Lower leg skin (tissue), 4 donors: ENCODE data around the gene TTF2. TPM values are rescaled to one million over a fixed set of nuclear protein-coding genes. Genes with fewer than 3 reads are reported as not detected.

Experiments used
- DNase-seq, 2 donors: peaks; one replicate each; pipeline ENCODE4 v3.0.0-alpha.2; 2019; ENCODE audit warnings: low spot score in 2 of 2
- H3K4me3 ChIP-seq: fragments of 200-600 bp; sonication (generic); 2 replicates; pipeline ENCODE4 v1.5.1; 2017; ENCODE audit warnings: mild to moderate bottlenecking, low read depth; ENCODE audit not compliant: poor library complexity, severe bottlenecking
- CTCF ChIP-seq, 3 donors: fragments of 450-650 bp; IDR thresholded peaks; one replicate each; pipeline ENCODE4 v1.5.1; 2016; ENCODE audit warnings: antibody characterized with exemption in 3 of 3, mild to moderate bottlenecking in 3 of 3, moderate library complexity in 2 of 3
- POLR2A ChIP-seq, 2 donors: fragments of 450-650 bp; IDR thresholded peaks; one replicate each; pipeline ENCODE4 v1.6.1; 2016 to 2017; ENCODE audit warnings: antibody characterized with exemption in 2 of 2, mild to moderate bottlenecking in 1 of 2, moderate library complexity in 1 of 2
- WGBS, 2 donors: methylation state at CpG; one replicate each; pipeline ENCODE4 v1.1.5; 2018; 5-methylcytosine and 5-hydroxymethylcytosine counted together
- intact Hi-C: fragments of 100-400 bp; cut with DNase I; formaldehyde crosslinking; loops from one replicate; pipeline ENCODE4 v1.15.0; 2023; ENCODE audit warnings: low total_unique reads
- total RNA-seq, 4 donors: library from RNA; depleted of rRNA; stranded (reverse); fragments of >200 nt; gene quantifications; one replicate each; pipeline ENCODE4 v1.1.0, GENCODE V29; 2016

The TTF2 gene
- 10 to 100 TPM in 3 of 4 donors, 1 to 10 TPM in 1; 6.8 to 26.8 (median 20.6) TPM for total RNA-seq

DNA sequence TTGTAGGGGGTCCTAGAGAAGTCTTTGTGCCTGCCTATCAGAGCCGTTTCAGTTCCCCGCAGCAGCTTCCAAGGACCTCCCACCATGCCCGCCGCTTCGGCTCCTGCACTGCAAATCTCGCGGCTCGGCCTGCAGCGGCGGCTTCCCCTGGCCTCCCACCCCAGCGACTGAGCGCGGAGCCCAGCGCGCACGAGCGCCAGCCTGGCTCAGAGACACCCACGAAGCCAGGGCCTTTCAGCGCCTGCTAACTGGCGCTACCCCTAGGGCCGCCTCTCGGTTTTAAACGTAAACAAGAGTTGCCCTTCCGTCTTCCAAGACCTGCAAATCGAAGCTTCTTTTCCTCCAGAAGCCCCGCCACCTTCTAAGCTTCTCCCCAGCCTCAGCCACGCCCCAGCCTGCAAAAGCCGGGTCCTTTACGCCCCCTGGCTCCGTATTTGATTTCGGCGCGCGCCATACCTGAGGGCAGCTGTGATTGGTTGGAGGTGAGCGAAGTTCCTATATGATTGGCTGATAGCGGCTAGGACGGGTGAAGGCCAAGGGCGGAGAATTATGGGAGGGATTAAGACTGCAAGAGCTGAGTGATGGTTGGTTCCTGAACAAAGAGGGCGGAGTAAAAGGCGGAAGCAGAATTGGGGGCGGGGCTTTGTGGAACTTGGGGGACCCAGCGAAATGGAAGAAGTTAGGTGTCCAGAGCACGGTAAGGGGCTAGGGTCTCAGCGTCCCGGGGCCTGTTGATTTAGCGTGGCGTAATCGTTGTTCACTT is at the start of gene TTF2:
TTF2 (plus strand) TSS at position 649 of the 763 bp plus-strand sequence; CDS start at position 670, 21 bp downstream.
- peak; percentile 98 for DNase-seq
- intact Hi-C loops, result loop anchor here (5.0 to 10.0 kb wide), 2 partner anchors 205 to 323 kb away; no protein-coding TSS in a partner anchor
- TF ChIP-seq CTCF (IDR thresholded peaks at IDR 0.05), result no peak
- TF ChIP-seq POLR2A (IDR thresholded peaks at IDR 0.05), result no peak
- WGBS, 2 donors, result 0% methylated on average over 47 to 48 of the region's 48 CpGs
- peak within 1 kb of the TSS; percentile 81 for H3K4me3 ChIP-seq

DNA sequence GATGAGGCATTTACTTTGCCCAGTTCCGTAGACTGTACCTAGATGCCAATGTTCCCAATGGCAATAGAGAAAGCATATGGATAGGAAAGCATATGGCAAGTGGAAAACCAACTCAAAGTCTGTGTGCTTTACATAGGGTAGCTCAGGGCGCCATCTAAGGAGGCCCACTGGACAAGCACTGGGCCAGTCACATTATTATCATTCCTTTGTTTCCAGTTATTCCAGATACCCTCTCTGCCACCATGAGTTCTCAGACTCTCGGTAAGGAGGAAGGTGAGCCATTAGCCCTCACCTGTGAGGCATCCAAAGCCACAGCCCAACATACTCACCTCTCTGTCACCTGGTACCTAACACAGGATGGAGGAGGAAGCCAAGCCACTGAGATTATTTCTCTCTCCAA is 48.8 kb upstream of the TTF2 start:
- TF ChIP-seq CTCF (IDR thresholded peaks at IDR 0.05), result no peak
- no peak for TF ChIP-seq POLR2A (IDR thresholded peaks at IDR 0.05)
- no peak for DNase-seq
- no peak overlapping the region for H3K4me3 ChIP-seq
- intact Hi-C loops, result no loop called here
- 89 to 94% methylated on average over 3 of the region's 3 CpGs for WGBS, 2 donors

DNA sequence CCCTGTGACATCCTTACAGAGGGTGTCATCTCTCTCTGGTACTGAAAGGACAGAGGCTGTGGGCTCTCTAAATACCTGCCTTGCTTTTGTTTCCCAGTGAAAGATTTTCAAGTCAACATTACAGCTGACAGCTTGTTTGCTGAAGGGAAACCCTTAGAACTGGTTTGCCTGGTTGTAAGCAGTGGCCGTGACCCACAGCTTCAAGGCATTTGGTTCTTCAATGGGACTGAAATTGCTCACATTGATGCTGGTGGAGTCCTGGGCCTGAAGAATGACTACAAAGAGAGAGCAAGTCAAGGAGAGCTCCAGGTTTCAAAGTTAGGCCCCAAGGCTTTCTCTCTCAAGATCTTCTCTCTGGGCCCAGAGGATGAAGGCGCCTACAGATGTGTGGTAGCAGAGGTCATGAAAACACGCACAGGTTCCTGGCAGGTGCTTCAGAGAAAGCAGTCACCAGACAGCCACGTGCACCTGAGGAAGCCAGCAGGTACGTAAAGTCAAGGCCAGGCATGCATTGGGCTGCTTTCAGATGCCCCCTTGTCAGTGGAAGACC is 46.7 kb upstream of the TTF2 start:
- H3K4me3 ChIP-seq, result no peak overlapping the region
- no peak for DNase-seq
- TF ChIP-seq POLR2A (IDR thresholded peaks at IDR 0.05), result no peak
- no peak for TF ChIP-seq CTCF (IDR thresholded peaks at IDR 0.05)
- intact Hi-C loops, result no loop called here
- 71 to 84% methylated on average over 5 of the region's 5 CpGs for WGBS, 2 donors

- no peak for DNase-seq
- intact Hi-C loops, result no loop called here
- TF ChIP-seq CTCF (IDR thresholded peaks at IDR 0.05) (no peak), POLR2A (IDR thresholded peaks at IDR 0.05) (no peak)
- WGBS, 2 donors, result 93 to 95% methylated on average over 5 of the region's 5 CpGs
- no peak overlapping the region for H3K4me3 ChIP-seq
These were observed 45.9 kb upstream of the TTF2 start for GRCh38 chr1:117014209-117014608.

GRCh38 chr1:117015724-117016123 is 44.4 kb upstream of the TTF2 start:
- no peak overlapping the region for H3K4me3 ChIP-seq
- no peak for TF ChIP-seq POLR2A (IDR thresholded peaks at IDR 0.05)
- TF ChIP-seq CTCF (IDR thresholded peaks at IDR 0.05), result no peak
- 81 to 88% methylated on average over 3 of the region's 3 CpGs for WGBS, 2 donors
- intact Hi-C loops, result no loop called here
- no peak for DNase-seq
